HG03066 (cell line): ENCODE data around the gene ARHGEF4.

Experiments
- ATAC-seq: cut with Tn5 transposase; IDR thresholded peaks from one replicate; pipeline ENCODE4 v1.9.1; 2021; ENCODE audit warnings: low read depth; ENCODE audit not compliant: unreplicated experiment

The ARHGEF4 gene, protein sequence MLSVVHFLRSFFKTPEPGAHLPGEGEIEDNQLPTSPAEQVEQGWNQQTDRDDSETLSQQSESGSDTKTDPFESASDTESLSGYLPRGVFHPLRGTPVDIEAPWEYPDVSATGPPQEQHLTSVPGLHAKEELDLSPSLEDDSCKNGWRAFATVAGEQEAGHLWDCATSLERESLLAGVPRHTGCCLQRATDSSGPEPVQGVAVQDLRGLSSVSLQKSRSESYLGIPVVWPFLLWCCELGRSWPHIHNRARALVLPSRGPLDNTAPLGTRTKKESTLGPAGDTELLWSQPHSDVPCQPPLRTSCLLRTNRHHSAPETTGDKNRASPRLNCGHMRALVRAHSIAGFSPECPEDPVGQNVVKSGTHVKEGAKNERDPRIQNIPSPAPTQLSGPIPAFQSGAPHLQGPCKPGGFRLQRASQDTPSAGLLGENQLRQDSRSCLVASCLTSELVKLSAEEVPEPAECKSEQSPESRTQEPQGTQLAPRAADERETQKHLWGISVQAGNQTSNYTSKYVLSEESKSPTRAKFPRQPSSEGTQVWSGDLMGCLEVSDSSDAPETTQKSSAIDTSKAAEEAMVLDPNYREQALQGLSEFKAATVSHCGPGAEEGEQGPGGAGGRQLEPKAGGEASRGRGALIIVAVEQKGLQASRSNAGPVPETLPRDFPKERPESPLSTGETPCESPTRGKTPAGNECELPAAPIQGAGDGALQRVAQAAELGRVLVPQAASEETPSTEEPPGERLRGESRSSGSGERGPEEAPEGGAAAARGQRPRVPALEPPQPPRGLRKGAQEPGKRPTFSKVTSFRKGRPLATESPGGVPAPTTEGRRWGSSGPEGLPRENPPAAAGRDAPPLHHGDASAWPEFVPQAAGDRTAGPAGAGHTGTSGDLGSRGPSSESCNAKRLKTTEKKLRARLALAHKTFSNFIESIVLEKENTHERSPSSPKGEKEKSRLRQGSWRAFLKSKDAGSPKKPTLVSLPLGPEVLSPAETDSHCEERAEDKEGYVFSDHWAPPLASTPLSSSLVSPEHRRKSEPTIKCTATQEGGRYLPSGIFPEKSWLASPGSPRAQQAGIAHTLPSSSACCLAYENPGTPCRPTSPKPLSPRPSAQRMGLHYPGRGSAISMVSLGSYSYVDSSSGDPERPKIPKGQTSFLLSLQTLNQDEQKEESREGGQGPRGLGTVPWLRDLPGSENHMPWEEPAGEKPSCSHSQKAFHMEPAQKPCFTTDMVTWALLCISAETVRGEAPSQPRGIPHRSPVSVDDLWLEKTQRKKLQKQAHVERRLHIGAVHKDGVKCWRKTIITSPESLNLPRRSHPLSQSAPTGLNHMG (N-terminal part only)

DNA sequence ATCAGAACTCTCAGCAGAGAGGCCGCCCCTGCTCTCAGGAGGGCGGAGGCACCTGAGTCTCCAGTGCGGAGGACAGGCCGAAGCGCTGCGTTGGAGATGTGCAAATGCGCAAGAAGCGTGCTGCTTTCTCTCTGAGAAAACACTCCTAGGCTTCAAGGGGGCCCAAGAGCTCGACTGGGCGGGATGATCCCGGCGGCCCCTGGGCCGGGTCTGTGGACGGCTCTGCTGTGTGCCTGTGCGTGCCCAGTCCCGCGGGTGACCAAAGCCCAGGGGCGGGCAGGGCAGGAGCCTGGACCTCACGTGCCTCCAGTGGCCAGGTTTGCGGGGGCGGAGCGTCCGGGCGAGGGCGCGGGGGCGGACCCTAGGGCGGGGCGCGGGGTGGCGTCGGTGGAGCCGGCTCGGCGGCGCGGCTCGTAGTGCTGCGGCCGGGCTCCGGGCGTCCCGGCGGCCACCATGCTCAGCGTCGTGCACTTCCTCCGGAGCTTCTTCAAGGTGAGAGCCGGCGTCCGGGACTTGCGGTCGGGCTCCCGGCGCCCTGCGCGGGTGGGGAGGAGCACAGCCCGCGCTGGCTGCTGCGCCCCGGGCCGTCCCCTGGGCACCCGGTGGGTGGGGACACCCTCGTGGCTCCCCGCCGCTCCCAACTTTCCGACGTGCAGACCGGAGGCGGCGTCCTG, at the start of gene ARHGEF4:
Gene ARHGEF4 (plus strand): TSS at position 414 of the 674 bp plus-strand sequence. CDS start 40 bp downstream, at position 454.
- ATAC-seq = no peak

DNA sequence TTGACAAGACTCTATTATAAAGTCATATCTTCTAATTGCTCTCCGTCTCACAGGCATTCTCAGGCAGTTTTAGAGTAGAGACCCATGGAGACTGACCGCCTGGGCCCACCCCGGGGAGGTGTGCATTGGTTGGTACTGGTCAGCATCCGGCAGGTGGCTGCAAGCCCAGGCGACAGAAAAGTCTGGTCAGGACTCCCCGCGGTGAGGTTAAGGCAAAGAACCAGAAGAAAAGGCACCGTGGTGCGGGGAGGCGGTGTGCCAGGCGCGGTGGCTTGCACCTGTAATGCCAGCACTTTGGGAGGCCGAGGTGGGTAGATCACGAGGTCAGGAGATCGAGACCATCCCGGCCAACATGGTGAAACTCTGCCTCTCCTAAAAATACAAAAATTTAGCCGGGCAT, 48.9 kb upstream of the ARHGEF4 start:
- ATAC-seq = no peak

DNA sequence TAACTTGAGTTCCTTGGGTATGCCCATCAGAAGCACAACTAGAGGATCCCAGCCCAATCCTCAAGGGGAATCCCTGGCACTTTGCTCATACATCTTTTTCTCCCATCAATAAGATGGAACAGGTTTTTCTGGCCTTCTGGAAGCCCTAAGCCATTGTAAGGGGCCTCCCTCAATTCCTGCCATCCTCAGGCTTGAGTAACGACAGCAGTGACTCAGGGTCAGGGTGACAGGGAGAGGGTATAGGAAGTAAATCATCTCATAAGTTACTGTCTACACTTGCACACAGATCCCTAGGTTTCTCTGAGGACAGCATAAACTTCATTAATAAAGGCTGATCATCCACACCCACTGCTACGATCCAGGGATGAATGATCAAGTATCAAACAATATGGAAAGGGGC, 46.4 kb upstream of the ARHGEF4 start:
- no peak for ATAC-seq

DNA sequence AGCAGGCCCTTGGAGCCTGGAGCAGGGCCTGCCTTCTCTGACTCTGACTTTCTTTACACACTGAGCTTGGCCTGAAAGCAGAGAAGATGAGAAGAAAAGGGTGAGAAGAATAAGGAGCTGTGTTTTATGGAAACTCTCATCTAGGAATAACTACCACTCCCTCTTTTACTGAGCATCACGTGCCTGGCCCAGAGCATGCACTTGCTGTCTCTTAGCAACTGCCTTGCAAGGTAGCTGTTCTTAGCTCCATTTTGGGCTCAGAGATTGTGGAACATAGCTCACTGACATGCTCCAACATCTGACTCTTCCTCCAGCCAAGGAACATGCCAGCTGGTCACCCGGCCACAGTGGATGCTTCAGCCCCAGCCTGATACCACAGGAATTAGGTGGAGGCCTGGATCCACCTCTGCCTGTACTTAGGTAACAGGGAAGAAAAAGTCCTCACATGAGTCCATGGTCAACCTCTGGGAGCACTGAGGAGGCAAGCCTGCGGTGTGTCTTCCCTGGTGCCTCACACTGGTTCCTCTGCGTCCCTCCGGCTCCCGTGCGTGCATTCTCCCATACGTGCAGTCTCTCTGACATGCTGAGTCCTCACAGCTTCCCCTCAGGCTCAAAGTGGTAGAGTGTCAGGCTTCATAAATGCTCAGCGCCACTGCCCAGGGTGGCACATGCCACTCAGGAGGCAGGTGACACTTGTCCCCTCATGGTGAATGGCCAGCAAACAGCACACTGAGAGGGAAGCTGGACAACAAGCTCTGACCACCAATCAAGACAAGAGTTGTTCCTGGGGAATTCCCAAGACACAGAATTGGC, 45.7 kb upstream of the ARHGEF4 start:
- ATAC-seq = no peak

DNA sequence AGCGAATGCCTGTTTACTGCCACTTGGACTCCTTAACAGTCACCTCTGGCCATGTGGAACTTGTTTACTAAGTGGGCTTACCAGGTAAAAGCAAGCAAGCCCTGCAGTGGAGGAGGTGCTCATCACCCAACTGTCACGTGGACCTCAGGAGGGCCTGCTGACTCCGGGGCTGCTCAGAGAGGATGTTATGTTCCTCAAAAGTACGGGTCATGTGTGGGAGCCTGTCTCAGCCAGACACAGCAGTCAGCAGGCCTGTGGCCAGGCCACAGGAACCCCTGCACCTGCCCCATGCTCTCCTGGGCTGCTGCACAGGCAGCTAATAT, 45.1 kb upstream of the ARHGEF4 start:
- no peak for ATAC-seq

DNA sequence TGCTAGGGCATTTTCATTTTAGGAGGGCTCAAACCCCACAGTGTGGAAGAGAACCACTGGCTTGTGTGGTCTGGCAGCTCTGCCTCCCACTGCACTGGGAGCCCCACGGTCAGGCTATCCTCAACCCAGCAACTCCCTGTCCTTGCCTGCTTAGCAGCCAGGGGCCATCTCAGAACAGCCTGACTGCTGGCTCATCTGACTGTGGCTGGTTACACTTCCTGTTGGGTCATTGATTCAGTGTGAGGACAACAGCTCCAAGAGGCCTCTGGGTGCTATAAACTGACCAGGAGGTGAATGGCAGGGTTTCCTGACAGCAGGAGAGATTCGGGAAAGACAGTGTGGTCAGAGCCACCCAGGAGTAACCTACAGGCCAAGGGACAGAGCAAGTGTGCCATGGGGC, 41.3 kb upstream of the ARHGEF4 start:
- no peak for ATAC-seq

DNA sequence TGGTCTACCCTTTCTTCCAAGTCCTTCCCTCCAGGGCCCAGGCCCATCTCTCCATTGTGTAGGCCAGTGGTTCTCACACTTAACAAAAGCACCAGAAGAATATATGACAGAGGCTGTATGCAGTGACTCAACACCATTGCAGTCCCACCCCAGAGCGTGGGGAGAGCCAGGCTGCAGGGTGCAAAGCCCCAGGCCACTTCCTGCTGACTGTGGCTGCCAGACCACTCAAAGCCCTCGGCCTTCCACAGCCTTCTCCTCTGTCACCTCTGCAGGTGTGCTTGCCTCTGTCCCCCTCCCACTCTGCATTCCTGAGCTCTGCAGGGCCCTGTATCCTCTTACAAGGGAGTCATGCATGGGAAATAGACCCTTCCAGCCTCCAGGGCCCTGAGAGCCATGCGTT, 40.4 kb upstream of the ARHGEF4 start:
- no peak for ATAC-seq

DNA sequence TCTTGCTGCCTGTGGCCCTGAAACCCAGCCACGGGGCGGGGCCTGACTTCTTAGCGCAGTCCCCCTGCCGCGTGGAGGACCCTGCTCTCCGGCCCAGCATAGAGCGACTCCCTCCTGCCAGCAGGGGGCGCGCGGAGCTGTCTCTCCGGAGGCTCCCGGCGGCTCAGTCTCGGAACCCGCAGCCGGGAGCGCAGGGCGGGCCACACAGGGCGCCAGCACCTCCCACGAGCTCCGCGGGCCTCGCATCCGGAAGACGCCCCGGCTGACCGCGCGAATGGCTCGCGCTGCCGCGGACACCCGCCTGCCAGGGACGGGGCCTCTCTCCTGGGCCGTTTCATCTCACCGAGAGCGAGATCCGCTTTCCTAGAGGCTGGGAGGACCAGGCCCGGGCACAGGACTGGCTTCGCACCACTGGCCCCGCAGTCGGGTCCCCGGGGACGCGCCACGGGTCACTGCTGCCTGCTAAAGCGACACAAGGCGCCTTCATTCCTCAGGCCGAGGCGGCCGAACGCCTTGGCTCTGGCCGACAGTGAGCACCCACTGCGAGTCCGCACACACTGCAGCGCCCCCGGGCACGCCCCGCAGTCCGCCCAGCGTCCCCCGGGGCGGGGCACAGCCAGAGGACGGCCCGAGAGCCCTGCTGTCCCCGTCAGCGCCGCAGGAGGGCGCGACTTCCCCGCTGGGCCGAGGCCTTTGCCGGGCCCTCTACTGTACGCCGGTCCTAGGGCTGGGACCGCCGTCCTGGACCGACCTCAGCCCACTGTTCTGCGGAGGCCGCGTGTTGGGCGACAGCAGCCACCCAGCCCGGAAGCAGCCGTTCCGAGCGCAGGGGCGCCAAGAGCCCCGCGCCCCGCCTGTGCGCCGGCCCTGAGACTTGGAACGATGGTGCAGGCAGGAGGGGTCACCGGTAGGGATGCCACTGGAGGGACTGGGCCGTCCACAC, 39.0 kb upstream of the ARHGEF4 start:
- ATAC-seq = peak; percentile 92

DNA sequence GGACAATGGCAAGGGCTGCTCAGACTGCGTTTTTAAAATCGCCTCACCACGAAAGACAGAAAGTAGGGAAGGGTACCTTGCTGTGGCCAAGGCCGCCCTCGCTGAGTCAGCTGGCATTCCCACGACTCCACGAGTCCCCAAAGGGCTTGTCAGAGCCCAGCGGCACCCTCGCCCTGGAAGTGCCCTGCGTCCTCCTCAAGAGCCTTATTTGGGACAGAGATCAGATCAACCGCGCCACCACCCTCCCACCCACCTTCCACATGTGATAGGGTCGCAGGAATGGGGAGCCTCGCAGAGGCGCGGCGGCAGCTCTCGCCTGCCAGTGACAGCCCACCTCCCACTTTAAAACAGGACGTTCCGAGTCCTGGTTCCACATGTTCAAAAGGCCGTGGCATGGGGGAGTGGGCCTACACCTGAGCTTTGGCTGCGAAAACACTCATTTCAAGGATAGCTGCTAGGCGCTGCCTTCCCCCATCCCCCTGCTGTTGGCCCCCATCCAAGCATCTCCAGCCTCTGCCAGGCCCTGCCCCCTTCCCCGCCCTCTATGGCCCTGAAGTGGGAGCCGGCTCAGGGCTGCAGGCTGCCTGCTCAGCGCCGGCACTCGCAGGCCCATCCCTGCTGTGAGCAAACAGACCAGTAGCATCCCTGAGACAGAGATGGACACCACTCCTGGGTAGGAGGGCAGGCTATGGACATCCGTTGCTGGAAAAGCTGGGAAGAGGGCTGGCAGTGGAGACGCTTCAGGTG, 38.1 kb upstream of the ARHGEF4 start:
- no peak for ATAC-seq

DNA sequence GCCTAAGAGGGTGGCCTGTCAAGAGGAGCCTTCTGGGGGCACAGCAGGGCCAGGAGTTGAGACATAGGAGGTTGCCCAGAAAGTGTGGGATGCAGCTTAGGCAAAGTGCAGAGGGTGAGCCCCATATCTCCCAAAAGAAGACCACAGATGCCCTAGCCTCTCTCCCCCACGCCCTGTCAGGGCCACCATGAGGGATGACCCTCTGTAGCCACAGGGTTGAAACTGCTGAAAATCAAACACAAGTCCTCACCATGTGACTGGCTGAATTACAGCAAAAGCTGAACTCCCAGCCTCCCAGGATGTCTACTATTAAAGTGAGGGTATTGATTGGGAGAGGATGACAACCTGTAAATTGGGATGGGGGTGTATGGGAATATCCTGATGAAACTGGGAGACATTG, 37.4 kb upstream of the ARHGEF4 start:
- ATAC-seq = no peak

DNA sequence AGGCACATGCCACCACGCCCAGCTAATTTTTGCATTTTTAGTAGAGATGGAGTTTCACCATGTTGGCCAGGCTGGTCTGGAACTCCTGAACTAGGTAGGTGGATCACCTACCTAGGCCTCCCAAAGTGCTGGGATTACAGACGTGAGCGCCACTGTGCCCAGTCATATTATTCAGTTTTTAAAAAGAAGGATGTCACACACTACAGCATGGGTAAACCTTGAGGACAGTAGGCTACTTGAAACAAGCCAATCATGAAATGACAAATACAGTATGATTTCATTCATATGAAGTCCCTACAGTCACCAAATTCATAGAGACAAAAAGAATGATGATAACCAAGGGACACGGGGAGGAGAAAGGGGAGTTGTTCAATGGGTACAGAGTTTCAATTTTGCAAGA, 31.1 kb upstream of the ARHGEF4 start:
- ATAC-seq = no peak

DNA sequence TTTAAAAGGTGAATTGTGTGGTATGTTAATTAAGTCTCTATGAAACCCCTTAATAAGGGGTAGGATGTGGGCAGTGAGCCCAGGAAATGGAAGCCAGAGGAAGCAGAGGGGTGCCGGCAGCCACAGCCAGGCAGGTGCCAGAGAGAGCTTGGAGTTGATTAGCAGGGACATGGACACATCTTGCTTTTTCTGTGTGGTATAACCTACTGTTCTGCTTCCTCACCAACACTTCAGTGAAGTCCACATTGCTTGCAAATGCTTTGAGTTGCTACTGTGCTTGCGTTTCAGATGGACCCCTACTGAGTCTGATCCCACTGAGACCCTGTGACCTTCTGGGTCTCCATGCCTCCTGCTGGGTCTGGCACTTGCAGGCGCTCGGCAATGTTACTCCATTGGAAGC, 30.3 kb upstream of the ARHGEF4 start:
- no peak for ATAC-seq

DNA sequence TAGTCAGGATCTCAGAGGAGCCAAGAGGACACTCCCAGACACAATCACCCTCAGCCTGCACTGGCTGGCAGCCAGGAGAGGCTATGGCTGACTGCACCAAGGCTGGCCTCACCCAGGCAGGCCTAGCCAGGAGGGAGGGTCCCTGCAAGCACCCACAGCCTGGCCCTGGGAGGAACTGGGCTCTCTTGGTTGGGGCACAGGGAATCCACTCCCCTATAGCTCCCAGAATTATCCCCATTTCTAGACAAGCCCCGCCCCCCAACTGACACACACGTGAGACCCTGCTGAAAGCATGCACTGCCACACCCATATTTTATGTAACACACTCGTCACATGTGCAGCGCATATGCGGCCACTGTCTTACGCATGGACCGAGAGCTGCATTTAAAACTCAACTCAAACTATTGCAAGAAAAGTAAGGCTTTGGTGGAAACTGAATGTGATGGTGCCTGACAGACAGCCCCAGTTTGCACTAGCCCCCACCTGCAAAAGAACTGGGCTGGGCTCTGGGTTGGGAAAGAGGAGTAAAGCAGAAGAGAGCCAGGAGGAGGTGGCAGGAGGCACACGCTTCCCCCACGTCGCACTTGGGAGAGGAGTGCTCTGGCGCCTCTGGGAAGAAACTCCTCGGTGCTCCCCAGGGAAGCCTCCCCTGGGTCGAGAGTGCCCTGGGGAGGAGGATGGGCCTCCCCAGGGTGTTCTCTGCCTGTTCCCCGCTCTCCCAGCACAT, 28.9 kb upstream of the ARHGEF4 start:
- no peak for ATAC-seq

DNA sequence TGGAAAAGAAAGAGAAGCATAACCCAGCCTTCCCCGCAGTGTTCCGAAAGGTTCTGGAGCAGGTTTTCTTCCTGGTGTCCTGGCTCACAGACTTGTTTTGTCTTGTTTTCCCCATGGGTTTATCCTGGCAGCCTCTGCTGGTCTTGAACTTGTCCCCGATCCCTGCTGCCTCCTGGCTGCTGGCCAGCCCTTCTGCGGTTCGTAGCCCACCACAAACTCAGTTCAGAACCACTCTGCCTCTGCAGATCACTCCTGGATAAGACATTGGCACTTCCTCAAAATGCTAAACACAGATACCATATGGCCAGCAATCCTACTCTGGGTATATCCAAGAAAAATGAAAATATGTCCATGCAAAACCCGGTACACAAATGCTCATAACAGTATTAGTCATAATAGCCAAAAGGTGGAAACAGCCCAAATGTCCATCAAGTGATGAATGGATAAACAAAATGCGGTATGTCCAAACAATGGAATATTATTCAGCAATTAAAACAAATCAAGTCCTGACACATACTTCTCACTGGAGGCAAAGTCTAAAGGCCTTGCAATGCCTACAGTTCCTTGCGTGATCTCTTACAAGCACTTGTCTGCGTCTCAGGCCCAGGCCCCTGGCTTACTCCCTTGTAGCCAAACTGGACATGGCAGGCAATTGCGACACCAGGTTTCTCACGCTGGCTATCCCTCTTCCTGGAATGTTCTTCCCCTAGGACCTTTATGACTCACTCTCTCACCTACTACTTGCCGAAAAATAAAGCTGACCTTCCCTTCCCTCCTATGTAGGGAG, 28.0 kb upstream of the ARHGEF4 start:
- ATAC-seq = no peak

DNA sequence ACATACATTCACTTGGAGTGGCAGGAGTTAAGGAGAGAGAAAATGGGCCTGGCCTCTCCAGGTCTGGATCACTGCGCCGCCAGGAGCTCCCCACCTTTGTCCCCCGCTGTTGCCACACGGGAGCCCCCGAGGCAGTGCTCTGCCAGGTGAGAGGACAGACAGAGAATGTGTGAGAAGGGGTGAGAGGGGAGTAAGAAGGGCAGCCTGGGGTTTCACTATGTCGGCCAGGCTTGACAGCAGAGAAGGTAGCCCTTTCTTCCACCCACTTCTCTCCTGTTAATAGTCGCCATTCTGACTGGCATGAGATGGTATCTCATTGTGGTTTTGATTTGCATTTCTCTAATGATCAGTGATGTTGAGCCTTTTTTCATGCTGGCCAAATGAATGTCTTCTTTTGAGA, 26.2 kb upstream of the ARHGEF4 start:
- no peak for ATAC-seq

DNA sequence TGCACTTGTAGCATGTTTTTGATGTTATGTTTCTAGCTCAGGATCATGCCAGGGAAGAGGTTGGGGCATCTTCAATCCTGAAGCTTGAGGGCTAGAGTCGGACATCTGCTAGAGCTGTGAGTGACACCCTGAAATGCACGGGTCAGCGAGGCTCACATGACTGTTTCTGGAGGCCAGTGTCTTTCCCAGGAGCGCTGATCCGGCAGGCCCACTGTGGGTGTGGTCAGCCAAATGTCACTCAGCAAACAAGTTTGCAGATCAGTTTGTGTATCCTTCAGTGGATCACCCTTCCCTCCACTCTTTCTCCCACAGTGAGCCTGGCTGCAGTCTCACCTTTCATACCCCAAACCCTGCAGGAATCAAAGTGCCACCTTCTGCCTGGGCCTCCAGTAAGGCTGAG, 23.0 kb upstream of the ARHGEF4 start:
- ATAC-seq = no peak
